ENCODE results near the gene RABGAP1L. TPM values are rescaled to one million over a fixed set of nuclear protein-coding genes. Genes with fewer than 3 reads are reported as not detected.
"Not testable (repeated sequence)": the region's sequence is repeated elsewhere in the genome, so short reads cannot be mapped to it uniquely, and the experiment has no call there.

The RABGAP1L gene
- total RNA-seq, 1 donor from 2014 or later = 28.8 TPM

GRCh38 chr1:174399211-174399610 is 239.9 kb downstream of the RABGAP1L start:
- Mint-ChIP-seq H3K4me1 (ENCODE audit: low read depth) (peaks cover 4% of the 10 kb centered on the region), H3K27ac (no peak overlapping the region), H3K36me3 (ENCODE audit: low read depth) (peaks cover 4% of the 10 kb centered on the region), H3K27me3 (ENCODE audit: low read depth) (no peaks in the 10 kb centered on the region), H3K4me3 (ENCODE audit: low read depth) (no peak overlapping the region), H3K9me3 (no peaks in the 10 kb centered on the region)
- intact Hi-C loops (cut with micrococcal nuclease) = no loop called here
- no peak for DNase-seq (ENCODE audit: low spot score)

- intact Hi-C loops (cut with micrococcal nuclease) = no loop called here
- no peak for DNase-seq (ENCODE audit: low spot score)
- H3K36me3 Mint-ChIP-seq (ENCODE audit: low read depth) = peaks cover 4% of the 10 kb centered on the region
- H3K4me1 Mint-ChIP-seq (ENCODE audit: low read depth) = peaks cover 4% of the 10 kb centered on the region
- no peaks in the 10 kb centered on the region for H3K27me3 Mint-ChIP-seq (ENCODE audit: low read depth)
- no peaks in the 10 kb centered on the region for H3K9me3 Mint-ChIP-seq
- no peak overlapping the region for H3K4me3 Mint-ChIP-seq (ENCODE audit: low read depth)
- no peak overlapping the region for H3K27ac Mint-ChIP-seq
These were observed 241.8 kb downstream of the RABGAP1L start for GRCh38 chr1:174401075-174401474.

GRCh38 chr1:174405219-174405618 is 245.9 kb downstream of the RABGAP1L start:
- Mint-ChIP-seq H3K36me3 (ENCODE audit: low read depth) (no peaks in the 10 kb centered on the region), H3K4me1 (ENCODE audit: low read depth) (no peaks in the 10 kb centered on the region), H3K9me3 (no peaks in the 10 kb centered on the region), H3K27ac (no peak overlapping the region), H3K27me3 (ENCODE audit: low read depth) (no peaks in the 10 kb centered on the region), H3K4me3 (ENCODE audit: low read depth) (no peak overlapping the region)
- no peak for DNase-seq (ENCODE audit: low spot score)
- intact Hi-C loops (cut with micrococcal nuclease) = no loop called here

- no peaks in the 10 kb centered on the region for H3K9me3 Mint-ChIP-seq
These were observed 247.1 kb downstream of the RABGAP1L start for GRCh38 chr1:174406421-174406820.

GRCh38 chr1:174407665-174408064 is 248.3 kb downstream of the RABGAP1L start:
- no peak overlapping the region for H3K4me3 Mint-ChIP-seq (ENCODE audit: low read depth)
- DNase-seq (ENCODE audit: low spot score) = no peak

More at GRCh38 chr1:174406421-174406820, 247.1 kb downstream of the RABGAP1L start:
- H3K27me3 Mint-ChIP-seq (ENCODE audit: low read depth) = no peaks in the 10 kb centered on the region
- H3K27ac Mint-ChIP-seq = no peak overlapping the region
- no peaks in the 10 kb centered on the region for H3K36me3 Mint-ChIP-seq (ENCODE audit: low read depth)
- no peak for DNase-seq (ENCODE audit: low spot score)
- intact Hi-C loops (cut with micrococcal nuclease) = no loop called here
- no peak overlapping the region for H3K4me3 Mint-ChIP-seq (ENCODE audit: low read depth)
- no peaks in the 10 kb centered on the region for H3K4me1 Mint-ChIP-seq (ENCODE audit: low read depth)

GRCh38 chr1:174408146-174408545 is 248.8 kb downstream of the RABGAP1L start:
- Mint-ChIP-seq H3K36me3 (ENCODE audit: low read depth) (no peaks in the 10 kb centered on the region), H3K9me3 (no peaks in the 10 kb centered on the region), H3K27ac (no peak overlapping the region), H3K4me3 (ENCODE audit: low read depth) (no peak overlapping the region), H3K4me1 (ENCODE audit: low read depth) (no peaks in the 10 kb centered on the region), H3K27me3 (ENCODE audit: low read depth) (no peaks in the 10 kb centered on the region)
- DNase-seq (ENCODE audit: low spot score) = no peak
- intact Hi-C loops (cut with micrococcal nuclease) = no loop called here

More at GRCh38 chr1:174407665-174408064, 248.3 kb downstream of the RABGAP1L start:
- intact Hi-C loops (cut with micrococcal nuclease) = no loop called here
- no peaks in the 10 kb centered on the region for H3K36me3 Mint-ChIP-seq (ENCODE audit: low read depth)
- H3K27ac Mint-ChIP-seq = no peak overlapping the region
- no peaks in the 10 kb centered on the region for H3K9me3 Mint-ChIP-seq
- no peaks in the 10 kb centered on the region for H3K4me1 Mint-ChIP-seq (ENCODE audit: low read depth)
- no peaks in the 10 kb centered on the region for H3K27me3 Mint-ChIP-seq (ENCODE audit: low read depth)

- H3K9me3 Mint-ChIP-seq; H3K36me3 Mint-ChIP-seq (ENCODE audit: low read depth); DNase-seq (ENCODE audit: low spot score); H3K4me1 Mint-ChIP-seq (ENCODE audit: low read depth); intact Hi-C loops (cut with micrococcal nuclease); H3K27me3 Mint-ChIP-seq (ENCODE audit: low read depth); H3K4me3 Mint-ChIP-seq (ENCODE audit: low read depth); H3K27ac Mint-ChIP-seq: not testable (repeated sequence)
These were observed 250.5 kb downstream of the RABGAP1L start for GRCh38 chr1:174409801-174410200.

- intact Hi-C loops (cut with micrococcal nuclease) = no loop called here
- Mint-ChIP-seq H3K27me3 (ENCODE audit: low read depth) (no peaks in the 10 kb centered on the region), H3K4me1 (ENCODE audit: low read depth) (peaks cover 4% of the 10 kb centered on the region), H3K27ac (no peak overlapping the region), H3K9me3 (no peaks in the 10 kb centered on the region), H3K36me3 (ENCODE audit: low read depth) (no peaks in the 10 kb centered on the region), H3K4me3 (ENCODE audit: low read depth) (no peak overlapping the region)
- no peak for DNase-seq (ENCODE audit: low spot score)
These were observed 254.3 kb downstream of the RABGAP1L start for GRCh38 chr1:174413632-174414031.

- peak overlapping the region; percentile 22 for H3K4me3 Mint-ChIP-seq (ENCODE audit: low read depth)
- H3K27ac Mint-ChIP-seq = no peak overlapping the region
- intact Hi-C loops (cut with micrococcal nuclease) = no loop called here
- no peaks in the 10 kb centered on the region for H3K27me3 Mint-ChIP-seq (ENCODE audit: low read depth)
- H3K9me3 Mint-ChIP-seq = no peaks in the 10 kb centered on the region
- peaks cover 4% of the 10 kb centered on the region for H3K4me1 Mint-ChIP-seq (ENCODE audit: low read depth)
- DNase-seq (ENCODE audit: low spot score) = no peak
- H3K36me3 Mint-ChIP-seq (ENCODE audit: low read depth) = no peaks in the 10 kb centered on the region
These were observed 254.9 kb downstream of the RABGAP1L start for GRCh38 chr1:174414203-174414602.

- H3K36me3 Mint-ChIP-seq (ENCODE audit: low read depth) = no peaks in the 10 kb centered on the region
These were observed 256.2 kb downstream of the RABGAP1L start for GRCh38 chr1:174415506-174415905.

GRCh38 chr1:174417921-174418320 is 258.6 kb downstream of the RABGAP1L start:
- no peak overlapping the region for H3K27ac Mint-ChIP-seq
- H3K36me3 Mint-ChIP-seq (ENCODE audit: low read depth) = no peaks in the 10 kb centered on the region
- intact Hi-C loops (cut with micrococcal nuclease) = no loop called here
- DNase-seq (ENCODE audit: low spot score) = no peak
- no peak overlapping the region for H3K4me3 Mint-ChIP-seq (ENCODE audit: low read depth)
- H3K27me3 Mint-ChIP-seq (ENCODE audit: low read depth) = no peaks in the 10 kb centered on the region
- H3K4me1 Mint-ChIP-seq (ENCODE audit: low read depth) = peaks cover 4% of the 10 kb centered on the region
- no peaks in the 10 kb centered on the region for H3K9me3 Mint-ChIP-seq

More at GRCh38 chr1:174415506-174415905, 256.2 kb downstream of the RABGAP1L start:
- no peaks in the 10 kb centered on the region for H3K27me3 Mint-ChIP-seq (ENCODE audit: low read depth)
- DNase-seq (ENCODE audit: low spot score) = no peak
- no peak overlapping the region for H3K27ac Mint-ChIP-seq
- no peak overlapping the region for H3K4me3 Mint-ChIP-seq (ENCODE audit: low read depth)
- peaks cover 4% of the 10 kb centered on the region for H3K4me1 Mint-ChIP-seq (ENCODE audit: low read depth)
- H3K9me3 Mint-ChIP-seq = no peaks in the 10 kb centered on the region
- intact Hi-C loops (cut with micrococcal nuclease) = no loop called here

GRCh38 chr1:174425121-174425520 is 265.8 kb downstream of the RABGAP1L start:
- no peaks in the 10 kb centered on the region for H3K9me3 Mint-ChIP-seq
- H3K4me1 Mint-ChIP-seq (ENCODE audit: low read depth) = no peaks in the 10 kb centered on the region
- no peak for DNase-seq (ENCODE audit: low spot score)
- no peak overlapping the region for H3K4me3 Mint-ChIP-seq (ENCODE audit: low read depth)
- intact Hi-C loops (cut with micrococcal nuclease) = no loop called here
- no peaks in the 10 kb centered on the region for H3K36me3 Mint-ChIP-seq (ENCODE audit: low read depth)
- H3K27ac Mint-ChIP-seq = no peak overlapping the region
- H3K27me3 Mint-ChIP-seq (ENCODE audit: low read depth) = no peaks in the 10 kb centered on the region

GRCh38 chr1:174426153-174426552 is 266.8 kb downstream of the RABGAP1L start:
- DNase-seq (ENCODE audit: low spot score) = no peak
- H3K4me3 Mint-ChIP-seq (ENCODE audit: low read depth) = no peak overlapping the region
- no peaks in the 10 kb centered on the region for H3K27me3 Mint-ChIP-seq (ENCODE audit: low read depth)
- H3K27ac Mint-ChIP-seq = no peak overlapping the region
- no peaks in the 10 kb centered on the region for H3K4me1 Mint-ChIP-seq (ENCODE audit: low read depth)
- intact Hi-C loops (cut with micrococcal nuclease) = no loop called here
- H3K9me3 Mint-ChIP-seq = no peaks in the 10 kb centered on the region
- H3K36me3 Mint-ChIP-seq (ENCODE audit: low read depth) = no peaks in the 10 kb centered on the region

GRCh38 chr1:174428033-174428432 is 268.7 kb downstream of the RABGAP1L start:
- Mint-ChIP-seq H3K36me3 (ENCODE audit: low read depth) (no peaks in the 10 kb centered on the region), H3K27ac (no peak overlapping the region), H3K9me3 (no peaks in the 10 kb centered on the region), H3K27me3 (ENCODE audit: low read depth) (no peaks in the 10 kb centered on the region), H3K4me3 (ENCODE audit: low read depth) (no peak overlapping the region), H3K4me1 (ENCODE audit: low read depth) (no peaks in the 10 kb centered on the region)
- intact Hi-C loops (cut with micrococcal nuclease) = no loop called here
- DNase-seq (ENCODE audit: low spot score) = no peak

Data from activated T-helper 2 cell treated with anti-CD3 and anti-CD28 coated beads, Interferon-gamma antibody, Interleukin-2, Interleukin-4, amounts not matched to agents 10 μg/mL and 5 μg/mL and 100 μg/mL, durations not matched to agents 14 hours and 24 hours and 36 hours (primary cell).